Left hindlimb (tissue), 1 donor: Measurements from ENCODE around the gene CSE1L.
"Not testable (repeated sequence)": the region's sequence is repeated elsewhere in the genome, so short reads cannot be mapped to it uniquely, and the experiment has no call there.

Source experiments
- DNase-seq: peaks from one replicate; pipeline ENCODE4 v3.0.0-alpha.2; 2018

CSE1L gene

DNA sequence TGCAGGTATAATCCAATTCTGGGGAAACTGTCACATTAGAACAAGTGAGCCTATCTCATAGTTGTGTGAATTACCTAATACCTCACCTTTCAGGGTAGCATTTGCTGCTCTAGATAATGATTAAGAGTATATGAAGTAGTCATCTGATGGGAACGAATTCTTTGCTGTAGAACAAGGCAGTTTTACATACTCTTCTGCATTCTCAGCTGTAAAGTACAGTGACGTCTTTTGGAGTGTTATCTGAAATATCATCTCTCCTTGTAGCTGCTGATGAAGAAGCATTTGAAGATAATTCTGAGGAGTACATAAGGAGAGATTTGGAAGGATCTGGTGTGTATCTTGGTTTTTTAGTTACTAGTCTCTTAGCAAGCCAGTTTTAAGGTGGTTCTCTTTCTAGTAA is 28.4 kb downstream of the CSE1L start:
- DNase-seq: no peak

DNA sequence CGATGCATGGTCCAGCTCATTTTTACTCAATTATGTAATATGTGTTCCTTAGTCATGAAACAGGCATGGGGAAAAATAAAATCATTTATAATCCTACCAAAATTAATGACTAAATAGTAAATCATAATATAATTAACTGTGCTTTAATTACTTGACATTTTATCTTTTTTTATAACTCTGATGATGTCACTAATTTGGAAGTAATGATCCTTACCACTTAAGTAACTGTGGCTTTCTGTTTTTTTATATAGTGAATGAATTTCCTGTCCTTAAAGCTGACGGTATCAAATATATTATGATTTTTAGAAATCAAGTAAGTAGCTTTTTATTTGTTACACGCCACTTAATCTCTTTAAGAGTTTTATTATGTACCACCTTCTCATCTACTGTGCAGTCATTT is 32.2 kb downstream of the CSE1L start:
- DNase-seq: no peak

DNA sequence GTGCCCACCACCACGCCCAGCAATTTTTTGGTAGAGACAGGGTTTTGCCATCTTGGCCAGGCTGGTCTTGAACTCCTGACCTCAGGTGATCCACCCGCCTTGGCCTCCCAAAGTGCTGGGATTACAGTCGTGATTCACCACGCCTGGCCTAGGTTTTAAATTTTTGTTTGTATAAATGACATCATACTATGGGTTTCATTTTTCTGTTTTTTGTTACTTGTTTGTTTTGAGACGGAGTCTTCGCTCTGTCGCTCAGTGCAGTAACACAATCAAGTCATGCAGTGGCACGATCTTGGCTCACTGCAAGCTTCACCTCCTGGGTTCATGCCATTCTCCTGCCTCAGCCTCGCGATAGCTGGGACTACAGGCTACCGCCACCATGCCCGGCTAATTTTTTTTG is 36.2 kb downstream of the CSE1L start:
- not testable (repeated sequence) for DNase-seq

DNA sequence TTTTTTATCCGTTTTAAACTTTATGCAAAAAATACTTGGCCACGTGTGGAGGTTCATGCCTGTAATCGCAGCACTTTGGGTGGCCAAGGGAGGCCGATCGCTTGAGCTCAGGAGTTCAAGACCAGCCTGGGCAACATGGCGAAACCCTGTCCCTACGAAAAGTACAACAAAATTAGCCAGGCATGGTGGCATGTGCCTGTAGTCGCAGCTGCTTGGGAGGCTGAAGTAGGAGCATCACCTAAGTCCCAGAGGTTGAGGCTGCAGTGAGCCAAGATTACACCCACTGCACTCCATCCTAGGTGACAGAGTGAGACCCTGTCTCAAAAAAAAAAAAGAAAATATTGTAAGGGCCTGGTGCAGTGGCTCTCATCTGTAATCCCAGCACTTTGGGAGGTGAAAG is 45.0 kb downstream of the CSE1L start:
- no peak for DNase-seq

GRCh38 chr20:49091762-49092161 is 45.6 kb downstream of the CSE1L start:
- no peak for DNase-seq

- no peak for DNase-seq
Observed at GRCh38 chr20:49096203-49096730, 50.2 kb downstream of the CSE1L start.

GRCh38 chr20:49097159-49097558 is 51.0 kb downstream of the CSE1L start:
- no peak for DNase-seq

- no peak for DNase-seq
Observed at GRCh38 chr20:49098136-49098535, 52.0 kb downstream of the CSE1L start.

DNA sequence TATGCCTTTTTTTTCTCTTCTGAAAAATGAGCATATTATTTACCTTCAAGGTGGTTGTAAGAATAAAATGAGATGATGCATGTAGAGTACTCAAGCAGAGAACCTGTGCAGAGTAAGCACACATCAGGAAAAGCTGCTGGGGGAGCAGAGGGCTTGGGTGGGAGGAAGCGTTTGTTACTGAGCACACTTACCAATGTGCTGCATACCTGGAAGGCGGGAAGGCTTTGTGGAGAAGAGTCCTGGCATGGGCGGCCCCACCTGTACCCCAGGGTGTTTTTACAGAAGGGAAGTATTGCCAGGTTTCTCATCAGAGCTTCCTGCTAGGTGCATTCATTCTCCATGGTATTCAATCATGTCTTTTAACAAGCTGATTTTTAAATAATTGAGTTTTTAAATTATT is 52.9 kb downstream of the CSE1L start:
- DNase-seq: no peak

GRCh38 chr20:49100292-49100691 is 54.2 kb downstream of the CSE1L start:
- DNase-seq: not testable (repeated sequence)

DNA sequence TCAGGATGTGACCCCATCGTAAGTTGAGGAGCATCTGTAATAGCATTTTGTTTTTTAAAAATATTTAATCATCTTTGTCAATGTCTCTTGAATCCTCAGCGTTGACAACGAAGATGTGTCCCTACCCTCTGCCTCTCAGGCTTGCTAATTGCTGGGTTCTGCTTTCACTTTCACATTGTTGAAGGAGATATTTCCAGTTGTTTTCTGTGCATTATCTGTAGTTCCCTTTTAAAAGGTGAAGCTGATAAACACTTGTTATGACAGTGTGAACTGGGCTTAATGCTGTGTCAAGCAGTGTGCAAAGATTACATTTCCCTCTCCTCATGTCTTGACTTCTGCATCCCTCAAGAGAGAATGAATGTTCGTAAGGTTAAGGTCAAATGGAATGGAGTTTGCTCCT is 54.9 kb downstream of the CSE1L start:
- no peak for DNase-seq

- DNase-seq: no peak
Observed at GRCh38 chr20:49103019-49103418, 56.9 kb downstream of the CSE1L start.

DNA sequence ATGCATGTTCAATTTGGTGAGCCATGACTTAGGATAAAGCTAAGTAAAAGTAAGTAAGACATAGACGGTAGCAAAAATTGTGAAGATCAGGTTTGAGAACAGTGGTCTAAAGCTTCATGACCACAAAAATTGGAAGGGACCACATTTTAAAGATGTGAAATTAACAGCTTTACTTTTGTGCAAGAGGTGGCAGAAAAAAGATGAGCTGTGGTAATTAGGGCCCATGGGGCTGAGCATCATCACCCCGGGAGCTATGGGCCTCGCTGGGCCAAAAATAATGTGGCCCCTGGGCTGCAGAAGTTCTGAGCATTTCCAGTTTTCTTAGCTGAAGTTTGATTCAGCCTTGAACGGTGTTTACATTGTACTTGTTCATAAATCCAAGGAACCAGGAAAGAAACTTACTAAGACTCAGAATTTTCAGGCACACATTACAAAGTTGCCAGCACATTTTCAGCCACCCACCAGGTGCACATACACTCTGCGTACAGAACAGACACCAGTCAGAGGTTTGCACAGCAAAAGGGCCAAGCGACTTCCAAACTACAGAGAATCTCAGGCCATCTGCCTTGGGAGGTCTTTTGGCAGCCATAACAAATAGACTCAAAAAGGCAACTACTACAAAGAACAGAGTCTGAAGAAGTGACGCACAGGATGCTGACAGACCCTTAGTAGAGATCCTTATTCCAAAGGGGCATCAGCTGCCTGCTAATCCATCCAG is 57.7 kb downstream of the CSE1L start:
- DNase-seq: no peak

DNA sequence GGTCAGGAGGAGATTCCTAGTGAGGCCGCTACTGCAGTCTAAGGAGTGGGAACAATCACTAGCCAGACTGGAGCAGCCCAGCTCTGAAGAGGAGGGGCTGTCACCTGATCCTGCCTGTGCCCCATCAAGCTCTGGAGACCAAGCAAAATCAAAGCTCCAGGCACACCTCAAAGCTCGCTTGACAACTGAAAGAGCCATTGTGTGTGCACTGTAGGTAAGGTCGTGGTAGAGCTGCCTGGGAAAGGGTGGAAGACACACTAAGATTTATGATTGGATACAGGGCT is 58.2 kb downstream of the CSE1L start:
- DNase-seq: no peak

GRCh38 chr20:49104979-49105547 is 59.0 kb downstream of the CSE1L start:
- not testable (repeated sequence) for DNase-seq

- no peak for DNase-seq
Observed at GRCh38 chr20:49106328-49106727, 60.2 kb downstream of the CSE1L start.

DNA sequence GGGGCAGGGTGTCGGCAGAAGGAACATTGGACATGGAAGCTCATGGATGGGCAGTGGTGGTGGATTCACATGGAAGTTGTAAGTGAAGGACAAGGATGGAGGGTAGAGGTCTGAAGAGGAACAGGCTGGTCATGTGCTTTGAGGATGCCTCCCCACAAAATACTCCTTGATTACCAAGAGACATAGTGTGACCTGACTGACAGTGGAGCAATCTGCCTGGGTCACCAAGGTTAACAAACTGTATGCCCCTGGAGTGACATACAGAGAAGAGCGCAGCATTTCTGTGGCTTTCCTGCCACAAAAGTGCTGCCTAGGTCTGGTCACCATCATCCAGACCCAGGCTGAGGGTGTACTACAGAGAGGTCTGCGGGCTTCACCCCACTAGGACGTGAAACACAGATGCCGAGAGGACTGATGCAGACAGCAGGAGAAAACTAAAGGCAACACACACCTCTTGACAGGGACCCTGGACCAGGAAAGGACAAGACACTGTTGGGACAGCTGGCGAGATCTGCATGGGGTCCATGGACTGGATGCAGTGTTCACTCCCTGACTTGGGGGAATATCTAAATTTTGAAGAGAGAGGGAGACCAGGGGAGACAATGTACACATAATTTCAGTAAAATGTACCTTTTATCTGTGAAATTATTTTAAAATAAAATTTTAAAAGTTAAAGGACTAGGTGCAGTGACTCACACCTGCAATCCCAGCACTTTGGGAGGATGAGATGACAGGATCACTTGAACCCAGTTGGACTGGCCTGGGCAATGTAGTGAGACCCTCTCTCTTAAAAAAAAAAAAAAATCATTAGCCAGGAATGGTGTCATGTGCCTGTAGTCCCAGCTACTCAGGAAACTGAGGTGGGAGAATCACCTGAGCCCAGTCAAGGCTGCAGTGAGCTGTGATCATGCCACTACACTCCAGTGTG is 64.9 kb downstream of the CSE1L start:
- no peak for DNase-seq

GRCh38 chr20:49112596-49113274 is 66.6 kb downstream of the CSE1L start:
- DNase-seq: no peak

- DNase-seq: no peak
Observed at GRCh38 chr20:49115564-49115963, 69.5 kb downstream of the CSE1L start.

DNA sequence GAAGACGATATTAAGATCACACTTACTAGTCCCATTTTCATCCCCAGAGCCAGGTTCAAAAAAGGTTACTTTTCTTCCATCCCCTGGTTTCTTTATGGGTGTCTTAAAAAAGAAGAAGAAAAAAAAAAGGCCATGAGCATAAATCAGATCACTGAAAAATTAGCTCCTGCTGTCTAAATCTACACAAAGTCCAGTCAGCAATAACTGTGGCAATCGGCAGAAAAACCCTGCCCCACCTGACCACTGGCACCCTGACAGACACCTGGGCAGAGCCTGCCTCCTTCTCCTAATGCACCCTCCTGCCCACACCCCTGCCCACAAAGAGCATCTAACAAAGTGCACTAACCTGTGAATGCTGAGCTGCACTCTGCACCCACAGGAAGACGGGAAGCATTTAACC is 72.2 kb downstream of the CSE1L start:
- no peak for DNase-seq

- DNase-seq: no peak
Observed at GRCh38 chr20:49119988-49120387, 73.9 kb downstream of the CSE1L start.

DNA sequence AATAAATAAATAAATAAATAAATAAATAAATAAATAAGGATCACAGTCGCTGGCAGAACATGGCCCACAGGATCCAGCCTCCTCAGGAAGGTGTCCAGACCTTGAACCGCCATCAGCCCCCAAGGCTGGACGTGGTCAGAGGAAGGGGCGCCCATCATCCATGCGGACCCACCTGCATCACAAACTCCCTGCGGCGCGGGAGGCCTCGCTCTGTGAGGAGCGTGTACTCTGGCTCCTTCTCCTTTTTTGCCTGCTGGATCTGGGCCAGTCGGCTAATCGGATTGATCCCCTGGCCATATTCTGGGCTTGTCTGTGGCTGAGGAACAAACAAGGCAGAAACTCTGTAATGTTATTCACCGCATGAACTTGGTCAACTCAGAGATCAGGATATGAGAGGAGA is 76.8 kb downstream of the CSE1L start:
- no peak for DNase-seq

DNA sequence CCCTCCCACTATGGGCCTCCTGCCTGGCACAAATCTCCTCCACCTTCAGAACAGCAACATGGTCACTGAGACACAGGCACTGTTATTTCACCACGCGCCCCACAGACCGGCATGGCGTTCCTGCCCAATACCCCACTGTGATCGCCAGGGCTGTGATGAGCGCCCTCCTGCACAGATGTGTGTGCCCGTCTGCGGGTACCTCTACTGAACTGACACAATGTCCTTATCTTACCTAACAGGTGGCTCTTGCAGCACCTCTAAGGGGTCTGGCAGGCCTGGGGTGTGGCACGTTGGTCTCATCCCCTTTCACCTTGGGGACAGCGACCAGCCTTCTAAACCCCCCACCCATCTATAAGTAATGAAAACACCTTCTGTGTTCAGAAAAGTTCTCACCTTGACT is 77.9 kb downstream of the CSE1L start:
- no peak for DNase-seq
